ENCODE measurements around the gene DEGS2. TPM values are rescaled to one million over a fixed set of nuclear protein-coding genes. Genes with fewer than 3 reads are reported as not detected.
"Not testable (repeated sequence)": the region's sequence is repeated elsewhere in the genome, so short reads cannot be mapped to it uniquely, and the experiment has no call there.

DEGS2 gene
- total RNA-seq (1 to 10 TPM; 2.8 to 7.3 (median 5.3) TPM), polyA plus RNA-seq (1 to 10 TPM; 1.9 to 3.9 TPM)

DNA sequence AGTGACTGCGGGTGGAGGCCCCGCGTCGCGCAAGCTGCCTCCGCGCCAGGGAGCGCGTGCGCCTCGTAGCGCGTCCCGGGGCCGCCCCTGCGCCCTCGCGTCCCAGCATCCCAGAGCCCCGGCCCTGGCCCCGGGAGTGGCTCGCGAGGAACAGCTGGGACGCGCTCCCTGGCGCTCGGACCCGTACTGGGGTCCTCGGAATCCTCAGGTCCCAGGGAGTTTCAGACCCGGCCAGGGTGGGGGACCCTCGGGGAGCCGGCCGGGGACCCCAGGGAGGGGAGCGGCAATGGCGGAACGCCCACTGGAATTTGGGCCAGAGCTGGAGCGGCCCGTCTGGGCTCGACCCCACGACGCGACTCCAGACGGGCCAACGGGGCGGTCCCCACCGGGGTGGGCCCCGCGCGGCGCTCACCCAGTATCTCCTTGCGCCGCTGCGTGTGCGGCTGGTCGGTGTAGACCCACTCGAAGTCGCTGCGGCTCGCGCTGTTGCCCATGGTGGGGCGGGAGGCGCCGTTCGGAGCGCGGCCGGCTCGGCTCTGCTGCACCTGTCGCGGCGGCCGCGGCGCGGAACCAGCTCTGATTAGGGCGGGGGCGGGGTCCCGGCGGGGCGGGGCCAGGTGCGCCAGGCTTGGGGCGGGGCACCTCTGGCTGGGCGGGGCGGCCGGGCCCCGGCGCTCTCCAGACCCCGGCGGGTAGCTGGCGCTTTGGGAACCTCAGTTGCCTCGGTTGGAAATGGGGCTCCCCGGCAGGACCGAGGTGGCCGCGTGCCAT lies at the start of gene DEGS2:
Gene DEGS2 (minus strand): TSS at position 552 of the 771 bp plus-strand sequence. CDS start 58 bp downstream, at position 494.
- Histone ChIP-seq H3K27ac (peak within 1 kb of the TSS in 1 of 4 donors; percentile 34), H3K27me3 (no peaks in the 10 kb centered on the region), H3K36me3 (no peaks in the 10 kb centered on the region), H3K4me1 (peaks cover 0 to 10% (median 0%) of the 10 kb centered on the region in 3 donors), H3K4me3 (peak within 1 kb of the TSS; percentile 60 to 85 (median 66)), H3K9me3 (no peaks in the 10 kb centered on the region)
- TF ChIP-seq, protein P1, sequence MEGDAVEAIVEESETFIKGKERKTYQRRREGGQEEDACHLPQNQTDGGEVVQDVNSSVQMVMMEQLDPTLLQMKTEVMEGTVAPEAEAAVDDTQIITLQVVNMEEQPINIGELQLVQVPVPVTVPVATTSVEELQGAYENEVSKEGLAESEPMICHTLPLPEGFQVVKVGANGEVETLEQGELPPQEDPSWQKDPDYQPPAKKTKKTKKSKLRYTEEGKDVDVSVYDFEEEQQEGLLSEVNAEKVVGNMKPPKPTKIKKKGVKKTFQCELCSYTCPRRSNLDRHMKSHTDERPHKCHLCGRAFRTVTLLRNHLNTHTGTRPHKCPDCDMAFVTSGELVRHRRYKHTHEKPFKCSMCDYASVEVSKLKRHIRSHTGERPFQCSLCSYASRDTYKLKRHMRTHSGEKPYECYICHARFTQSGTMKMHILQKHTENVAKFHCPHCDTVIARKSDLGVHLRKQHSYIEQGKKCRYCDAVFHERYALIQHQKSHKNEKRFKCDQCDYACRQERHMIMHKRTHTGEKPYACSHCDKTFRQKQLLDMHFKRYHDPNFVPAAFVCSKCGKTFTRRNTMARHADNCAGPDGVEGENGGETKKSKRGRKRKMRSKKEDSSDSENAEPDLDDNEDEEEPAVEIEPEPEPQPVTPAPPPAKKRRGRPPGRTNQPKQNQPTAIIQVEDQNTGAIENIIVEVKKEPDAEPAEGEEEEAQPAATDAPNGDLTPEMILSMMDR (IDR thresholded peaks at IDR 0.05) = no peak
- intact Hi-C loops (cut with DNase I) = no loop called here
- WGBS, 2 donors = 0 to 1% methylated on average over 54 to 94 of the region's 94 CpGs
- ATAC-seq (peak; percentile 91 to 95 (median 93)), DNase-seq (peak; percentile 57 to 92 (median 77)), FAIRE-seq (no peak)

DNA sequence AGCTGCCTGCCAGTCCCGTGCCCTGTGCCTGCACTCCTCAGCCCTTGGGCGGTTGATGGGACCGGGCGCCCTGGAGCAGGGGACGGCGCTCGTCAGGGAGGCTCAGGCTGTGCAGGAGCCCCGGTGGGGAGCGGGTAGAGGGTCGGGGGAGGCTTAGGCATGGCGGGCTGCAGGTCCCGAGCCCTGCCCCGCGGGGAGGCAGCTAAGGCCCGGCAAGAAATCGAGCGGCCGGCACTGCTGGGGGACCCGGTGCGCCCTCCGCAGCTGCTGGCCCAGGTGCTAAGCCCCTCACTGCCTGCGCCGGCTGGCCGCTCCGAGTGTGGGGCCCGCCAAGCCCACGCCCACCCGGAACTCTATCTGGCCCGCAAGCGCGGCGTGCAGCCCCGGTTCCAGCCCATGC lies 48.7 kb upstream of the DEGS2 start:
- H3K4me3 ChIP-seq; intact Hi-C loops (cut with DNase I); H3K36me3 ChIP-seq; DNase-seq; ATAC-seq; H3K9me3 ChIP-seq; FAIRE-seq; H3K27ac ChIP-seq; H3K27me3 ChIP-seq: not testable (repeated sequence)
- peaks cover 0 to 14% (median under 1%) of the 10 kb centered on the region in 3 donors for H3K4me1 ChIP-seq
- WGBS, 2 donors = 91 to 93% methylated on average over 15 to 33 of the region's 33 CpGs

DNA sequence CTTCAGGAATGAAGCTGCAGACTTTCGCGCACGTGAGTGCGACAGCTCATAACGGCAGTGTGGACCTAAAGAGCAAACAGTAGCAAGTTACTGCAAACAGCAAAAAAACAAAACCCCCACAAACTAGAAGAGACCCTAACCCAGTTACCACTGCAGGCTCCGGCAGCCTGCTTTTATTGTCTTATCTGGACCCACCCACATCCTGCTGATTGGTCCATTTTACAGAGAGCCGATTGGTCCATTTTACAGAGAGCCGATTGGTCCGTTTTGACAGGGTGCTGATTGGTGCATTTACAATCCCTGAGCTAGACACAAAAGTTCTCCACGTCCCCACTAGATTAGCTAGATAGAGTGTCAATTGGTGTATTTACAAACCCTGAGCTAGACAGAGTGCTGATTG lies 48.1 kb upstream of the DEGS2 start:
- ATAC-seq; intact Hi-C loops (cut with DNase I): not testable (repeated sequence)

DNA sequence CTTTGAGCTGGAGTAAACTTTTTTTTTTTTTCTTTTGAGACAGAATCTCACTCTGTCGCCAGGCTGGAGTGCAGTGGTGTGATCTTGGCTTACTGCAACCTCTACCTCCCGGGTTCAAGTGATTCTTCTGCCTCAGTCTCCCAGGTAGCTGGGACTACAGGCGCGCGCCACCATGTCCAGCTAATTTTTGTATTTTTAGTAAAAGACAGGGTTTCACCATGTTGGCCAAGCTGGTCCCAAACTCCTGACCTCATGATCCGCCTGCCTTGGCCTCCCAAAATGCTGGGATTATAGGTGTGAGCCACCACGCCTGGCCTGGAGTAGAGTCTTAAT lies 45.4 kb upstream of the DEGS2 start:
- intact Hi-C loops (cut with DNase I); DNase-seq; H3K9me3 ChIP-seq; H3K36me3 ChIP-seq; FAIRE-seq; ATAC-seq; H3K27me3 ChIP-seq; H3K4me3 ChIP-seq: not testable (repeated sequence)
- H3K4me1 ChIP-seq = peaks cover 0 to 14% (median 0%) of the 10 kb centered on the region in 3 donors
- peak overlapping the region in 2 of 4 donors; percentile 40 to 71 for H3K27ac ChIP-seq
- 69 to 75% methylated on average over 7 of the region's 7 CpGs for WGBS, 2 donors

More for the DNA sequence above, 48.1 kb upstream of the DEGS2 start:
- not testable (repeated sequence) for H3K36me3 ChIP-seq, FAIRE-seq, H3K9me3 ChIP-seq, DNase-seq, H3K27ac ChIP-seq, H3K4me3 ChIP-seq, H3K27me3 ChIP-seq
- peaks cover 0 to 14% (median 0%) of the 10 kb centered on the region in 3 donors for H3K4me1 ChIP-seq
- WGBS, 2 donors = 86 to 90% methylated on average over 10 of the region's 10 CpGs

DNA sequence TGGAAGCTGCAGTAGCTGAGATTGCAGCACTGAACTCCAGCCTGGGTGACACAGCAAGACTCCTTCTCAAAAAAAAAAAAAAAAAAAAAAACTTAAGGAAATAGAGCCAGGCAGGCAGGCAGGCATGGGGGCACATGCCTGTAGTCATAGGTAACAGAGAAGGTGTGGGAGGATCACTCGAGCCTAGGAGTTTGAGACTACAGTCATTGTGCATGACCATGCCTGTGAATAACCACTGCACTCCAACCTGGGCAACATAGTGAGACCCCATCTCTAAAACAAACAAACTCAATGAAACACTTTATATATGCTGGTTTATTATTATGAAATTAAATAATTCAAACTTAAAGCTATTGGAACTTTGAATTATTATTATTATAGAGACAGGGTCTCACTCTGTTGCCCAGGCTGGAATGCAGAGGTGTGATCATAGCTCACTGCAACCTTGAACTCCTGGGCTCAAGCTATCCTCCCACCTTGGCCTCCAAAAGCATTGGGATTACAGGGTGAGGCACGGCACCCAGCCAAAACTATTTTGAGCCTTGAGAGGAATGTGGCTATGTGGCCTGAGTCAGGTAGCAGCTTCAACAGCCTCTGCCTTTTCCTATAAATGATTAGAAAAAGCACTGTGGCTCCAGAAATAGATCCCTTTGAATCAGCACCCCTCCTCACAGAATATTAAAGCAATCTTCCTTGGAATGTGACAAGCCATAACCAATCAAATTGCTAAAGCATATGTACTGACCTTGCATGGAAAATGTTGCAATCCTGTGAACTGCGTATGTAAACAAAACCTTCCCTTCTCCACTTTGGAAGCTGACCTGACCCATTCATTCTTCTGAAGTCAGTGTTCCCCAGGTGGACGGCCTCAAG lies 44.8 kb upstream of the DEGS2 start:
- Histone ChIP-seq H3K36me3 (no peaks in the 10 kb centered on the region), H3K9me3 (no peaks in the 10 kb centered on the region), H3K4me3 (no peak overlapping the region), H3K4me1 (peaks cover 0 to 14% (median 0%) of the 10 kb centered on the region in 3 donors), H3K27ac (peak overlapping the region in 3 of 4 donors; percentile 11 to 71 (median 40)), H3K27me3 (no peaks in the 10 kb centered on the region)
- TF ChIP-seq, protein P1 (IDR thresholded peaks at IDR 0.05) = no peak
- intact Hi-C loops (cut with DNase I) = no loop called here
- 30 to 36% methylated on average over 4 of the region's 4 CpGs for WGBS, 2 donors
- no peak for FAIRE-seq
- peak in 3 of 6 donors; percentile 18 to 64 (median 54) for DNase-seq
- peak; percentile 88 to 93 (median 90) for ATAC-seq

DNA sequence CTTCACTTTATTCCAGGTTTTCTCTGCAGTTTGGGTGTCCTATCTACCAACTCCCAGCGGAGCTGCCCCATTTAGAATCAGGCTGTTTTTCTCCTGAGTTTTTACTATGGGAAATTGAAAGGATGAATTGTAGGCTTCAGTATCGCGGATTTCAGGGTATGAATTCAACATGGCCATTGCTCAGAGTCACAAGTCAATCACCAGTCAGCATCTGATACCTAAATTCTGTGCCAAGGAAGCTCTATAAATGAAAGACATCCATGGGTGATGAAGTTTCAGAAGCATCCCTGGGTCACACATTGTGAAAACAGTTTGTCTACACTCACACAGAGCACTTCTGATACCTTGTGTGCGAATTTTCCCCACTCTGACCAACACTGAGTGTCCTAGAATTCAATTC lies 43.7 kb upstream of the DEGS2 start:
- WGBS, 2 donors = 94 to 95% methylated on average over 4 of the region's 4 CpGs
- intact Hi-C loops (cut with DNase I) = no loop called here
- TF ChIP-seq, protein P1 (IDR thresholded peaks at IDR 0.05) = no peak
- Histone ChIP-seq H3K27me3 (no peaks in the 10 kb centered on the region), H3K4me3 (no peak overlapping the region), H3K4me1 (peaks cover 0 to 14% (median 0%) of the 10 kb centered on the region in 3 donors), H3K9me3 (no peaks in the 10 kb centered on the region), H3K27ac (no peak overlapping the region), H3K36me3 (no peaks in the 10 kb centered on the region)
- DNase-seq = no peak
- no peak for FAIRE-seq
- ATAC-seq = no peak
